Measurements from ENCODE around the gene UNC5A. TPM values are rescaled to one million over a fixed set of nuclear protein-coding genes. Genes with fewer than 3 reads are reported as not detected.
A peak's percentile ranks its signal among the peaks of the same experiment; 100 is the strongest.
"Not testable (repeated sequence)": the region's sequence is repeated elsewhere in the genome, so short reads cannot be mapped to it uniquely, and the experiment has no call there.

Gene UNC5A
- total RNA-seq, 4 donors from 2014 or later, result not detected

GRCh38 chr5:176866707-176867310 lies 56.5 kb downstream of the UNC5A start:
- TF ChIP-seq EP300 (IDR thresholded peaks at IDR 0.05), result no peak
- no peak for TF ChIP-seq CTCF (IDR thresholded peaks at IDR 0.05)
- TF ChIP-seq POLR2A (IDR thresholded peaks at IDR 0.05), result no peak
- no peak overlapping the region for H3K4me3 ChIP-seq
- H3K27me3 ChIP-seq, result peaks cover 0 to 60% of the 10 kb centered on the region in 2 donors
- 8 to 11% methylated on average over 16 of the region's 16 CpGs for WGBS, 2 donors
- no peaks in the 10 kb centered on the region for H3K4me1 ChIP-seq
- no peaks in the 10 kb centered on the region for H3K36me3 ChIP-seq
- DNase-seq (ENCODE audit: low spot score in 2 of 2), result no peak
- H3K9me3 ChIP-seq, result no peaks in the 10 kb centered on the region
- no peak overlapping the region for H3K27ac ChIP-seq

- TF ChIP-seq CTCF (IDR thresholded peaks at IDR 0.05) (no peak), EP300 (IDR thresholded peaks at IDR 0.05) (no peak), POLR2A (IDR thresholded peaks at IDR 0.05) (no peak)
- 84% methylated on average over 11 to 13 of the region's 14 CpGs for WGBS, 2 donors
- Histone ChIP-seq H3K27me3 (peaks cover 0 to 46% of the 10 kb centered on the region in 2 donors), H3K4me3 (no peak overlapping the region), H3K27ac (no peak overlapping the region), H3K4me1 (no peaks in the 10 kb centered on the region), H3K36me3 (no peaks in the 10 kb centered on the region), H3K9me3 (no peaks in the 10 kb centered on the region)
- no peak for DNase-seq (ENCODE audit: low spot score in 2 of 2)
Measured at GRCh38 chr5:176868126-176868525, 57.8 kb downstream of the UNC5A start.

- Histone ChIP-seq H3K27me3 (peaks cover 0 to 42% of the 10 kb centered on the region in 2 donors), H3K36me3 (no peaks in the 10 kb centered on the region), H3K4me1 (no peaks in the 10 kb centered on the region), H3K4me3 (no peak overlapping the region), H3K27ac (no peak overlapping the region), H3K9me3 (no peaks in the 10 kb centered on the region)
- TF ChIP-seq EP300 (IDR thresholded peaks at IDR 0.05), result no peak
- no peak for TF ChIP-seq POLR2A (IDR thresholded peaks at IDR 0.05)
- TF ChIP-seq CTCF (IDR thresholded peaks at IDR 0.05), result no peak
- DNase-seq (ENCODE audit: low spot score in 2 of 2), result no peak
- WGBS, 2 donors, result 74 to 86% methylated on average over 4 to 11 of the region's 20 CpGs
Measured at GRCh38 chr5:176868731-176869130, 58.4 kb downstream of the UNC5A start.

- no peaks in the 10 kb centered on the region for H3K9me3 ChIP-seq
- peaks cover 0 to 34% of the 10 kb centered on the region in 2 donors for H3K27me3 ChIP-seq
- no peaks in the 10 kb centered on the region for H3K36me3 ChIP-seq
- no peak overlapping the region for H3K4me3 ChIP-seq
- H3K4me1 ChIP-seq, result no peaks in the 10 kb centered on the region
- H3K27ac ChIP-seq, result no peak overlapping the region
- TF ChIP-seq CTCF (IDR thresholded peaks at IDR 0.05), result no peak
- no peak for TF ChIP-seq POLR2A (IDR thresholded peaks at IDR 0.05)
- TF ChIP-seq EP300 (IDR thresholded peaks at IDR 0.05), result no peak
- no peak for DNase-seq (ENCODE audit: low spot score in 2 of 2)
- WGBS, 2 donors, result 75 to 78% methylated on average over 25 to 35 of the region's 38 CpGs
Measured at GRCh38 chr5:176869501-176870109, 59.2 kb downstream of the UNC5A start.

GRCh38 chr5:176870110-176870591 lies 59.8 kb downstream of the UNC5A start:
- Histone ChIP-seq H3K4me1 (no peaks in the 10 kb centered on the region), H3K36me3 (no peaks in the 10 kb centered on the region), H3K27ac (no peak overlapping the region), H3K4me3 (no peak overlapping the region), H3K9me3 (no peaks in the 10 kb centered on the region), H3K27me3 (peaks cover 0 to 31% of the 10 kb centered on the region in 2 donors)
- TF ChIP-seq CTCF (IDR thresholded peaks at IDR 0.05) (peak in 1 of 5 experiments; percentile 7), POLR2A (IDR thresholded peaks at IDR 0.05) (no peak)
- DNase-seq (ENCODE audit: low spot score in 2 of 2), result no peak
- 29 to 45% methylated on average over 9 to 17 of the region's 17 CpGs for WGBS, 2 donors

- DNase-seq (ENCODE audit: low spot score in 2 of 2); H3K36me3 ChIP-seq; H3K27ac ChIP-seq; H3K4me3 ChIP-seq; H3K4me1 ChIP-seq; H3K9me3 ChIP-seq: not testable (repeated sequence)
- peaks cover 0 to 31% of the 10 kb centered on the region in 2 donors for H3K27me3 ChIP-seq
- WGBS, 2 donors, result 81 to 88% methylated on average over 9 of the region's 10 CpGs
Measured at GRCh38 chr5:176870644-176871043, 60.3 kb downstream of the UNC5A start.

- H3K27me3 ChIP-seq, result peaks cover 0 to 32% of the 10 kb centered on the region in 2 donors
- H3K27ac ChIP-seq; H3K9me3 ChIP-seq; H3K4me1 ChIP-seq; H3K36me3 ChIP-seq; DNase-seq (ENCODE audit: low spot score in 2 of 2); H3K4me3 ChIP-seq: not testable (repeated sequence)
- 73 to 91% methylated on average over 2 of the region's 2 CpGs for WGBS, 2 donors
Measured at GRCh38 chr5:176872586-176872985, 62.2 kb downstream of the UNC5A start.

GRCh38 chr5:176873011-176873410 lies 62.7 kb downstream of the UNC5A start:
- not testable (repeated sequence) for H3K9me3 ChIP-seq; H3K27ac ChIP-seq; H3K4me1 ChIP-seq; DNase-seq (ENCODE audit: low spot score in 2 of 2); H3K4me3 ChIP-seq; H3K36me3 ChIP-seq
- H3K27me3 ChIP-seq, result peaks cover 0 to 35% of the 10 kb centered on the region in 2 donors
- WGBS, 2 donors, result 43 to 49% methylated on average over 2 of the region's 2 CpGs
